Activated CD8-positive, alpha-beta memory T cell treated with anti-CD3 and anti-CD28 coated beads, Interleukin-2, amount 10 ng/mL, durations not matched to agents 7 days and 5 days (primary cell): ENCODE results near the gene TPTE. TPM values are rescaled to one million over a fixed set of nuclear protein-coding genes. Genes with fewer than 3 reads are reported as not detected.
"Not testable (repeated sequence)": the region's sequence is repeated elsewhere in the genome, so short reads cannot be mapped to it uniquely, and the experiment has no call there.

Experiments used
- ATAC-seq: fragments of 150-1000 bp; cut with Tn5 transposase; one replicate; pipeline ENCODE4 v1.10.0; 2021; ENCODE audit warnings: moderate library complexity
- CTCF ChIA-PET: fragments of 350-600 bp; sonication (Branson Sonifier 250); formaldehyde crosslinking; loops from one replicate; lab custom pipeline; 2021; ENCODE audit warnings: antibody characterized with exemption; lab: Charles Lee
- DNase-seq: peaks from one replicate; pipeline ENCODE4 v3.0.0-alpha.2; 2020
- H3K27ac Mint-ChIP-seq: one replicate; pipeline ENCODE4 v1.8.0; 2021; ENCODE audit warnings: mild to moderate bottlenecking, mixed read lengths
- H3K27me3 Mint-ChIP-seq: one replicate; pipeline ENCODE4 v1.8.0; 2021; ENCODE audit warnings: mixed read lengths
- H3K36me3 Mint-ChIP-seq: one replicate; pipeline ENCODE4 v1.8.0; 2021; ENCODE audit warnings: mild to moderate bottlenecking, mixed read lengths
- H3K4me1 Mint-ChIP-seq: one replicate; pipeline ENCODE4 v1.8.0; 2021; ENCODE audit warnings: mixed read lengths
- H3K4me3 Mint-ChIP-seq: one replicate; pipeline ENCODE4 v1.8.0; 2021; ENCODE audit warnings: mild to moderate bottlenecking, moderate library complexity, mixed read lengths
- H3K9me3 Mint-ChIP-seq: one replicate; pipeline ENCODE4 v1.8.0; 2022; ENCODE audit warnings: low read depth, mixed read lengths
- total RNA-seq, 2 experiments: library from RNA; stranded (reverse); gene quantifications; one replicate each; pipeline ENCODE4 v1.2.3, GENCODE V29; 2021

Gene TPTE
- not detected for total RNA-seq

DNA sequence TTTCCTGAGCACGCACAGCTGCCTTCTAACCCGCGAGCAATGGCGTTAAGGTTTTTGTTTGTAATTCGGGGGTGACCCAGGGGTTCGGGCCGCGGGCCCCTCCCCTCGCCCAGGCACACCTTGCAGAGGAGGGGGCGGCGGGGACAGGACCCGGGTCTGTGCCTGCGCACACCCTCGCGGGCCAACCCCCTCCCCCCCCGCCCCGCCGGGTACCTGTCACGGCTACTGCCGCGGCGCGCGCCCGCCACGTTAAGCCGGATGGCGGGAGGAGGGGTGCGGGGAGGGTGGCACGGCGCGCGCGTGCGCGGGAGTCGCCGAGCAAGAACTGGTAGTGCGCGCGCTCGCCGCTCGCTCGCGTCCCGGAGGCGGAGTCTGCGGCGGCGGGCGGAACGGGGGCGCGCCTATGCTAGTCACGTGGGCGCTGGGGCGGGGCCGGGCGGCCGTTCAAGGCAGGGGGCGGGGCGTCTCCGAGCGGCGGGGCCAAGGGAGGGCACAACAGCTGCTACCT, at the start of gene TPTE:
Gene TPTE (plus strand): TSS at position 493 of the 508 bp plus-strand sequence. CDS start 17,141 bp downstream, outside the sequence.
- H3K4me3 Mint-ChIP-seq: no peak within 1 kb of the TSS
- no peak for ATAC-seq
- CTCF ChIA-PET: no interaction called here
- H3K9me3 Mint-ChIP-seq: peaks cover 22% of the 10 kb centered on the region
- peaks cover 2% of the 10 kb centered on the region for H3K36me3 Mint-ChIP-seq
- no peaks in the 10 kb centered on the region for H3K27me3 Mint-ChIP-seq
- no peaks in the 10 kb centered on the region for H3K4me1 Mint-ChIP-seq
- no peak for DNase-seq
- no peak within 1 kb of the TSS for H3K27ac Mint-ChIP-seq

DNA sequence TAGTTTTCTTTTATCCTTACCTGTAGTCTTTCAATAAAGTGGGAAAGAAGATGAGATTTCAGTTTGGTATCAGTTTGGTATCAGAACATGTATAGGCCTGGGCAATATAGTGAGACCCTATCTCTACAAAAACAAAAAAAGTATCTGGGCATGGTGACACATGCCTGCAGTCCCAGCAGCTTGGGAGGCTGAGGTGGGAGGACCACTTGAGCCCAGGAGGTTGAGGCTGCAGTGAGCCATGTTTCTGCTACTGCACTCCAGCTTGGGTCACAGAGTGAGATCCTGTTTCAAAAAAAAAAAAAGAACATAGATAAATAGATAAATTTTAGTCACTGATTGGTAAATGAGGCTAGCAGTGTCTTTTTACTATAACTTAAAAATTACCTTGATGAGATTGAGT, 49.4 kb upstream of the TPTE start:
- not testable (repeated sequence) for H3K36me3 Mint-ChIP-seq, H3K9me3 Mint-ChIP-seq

DNA sequence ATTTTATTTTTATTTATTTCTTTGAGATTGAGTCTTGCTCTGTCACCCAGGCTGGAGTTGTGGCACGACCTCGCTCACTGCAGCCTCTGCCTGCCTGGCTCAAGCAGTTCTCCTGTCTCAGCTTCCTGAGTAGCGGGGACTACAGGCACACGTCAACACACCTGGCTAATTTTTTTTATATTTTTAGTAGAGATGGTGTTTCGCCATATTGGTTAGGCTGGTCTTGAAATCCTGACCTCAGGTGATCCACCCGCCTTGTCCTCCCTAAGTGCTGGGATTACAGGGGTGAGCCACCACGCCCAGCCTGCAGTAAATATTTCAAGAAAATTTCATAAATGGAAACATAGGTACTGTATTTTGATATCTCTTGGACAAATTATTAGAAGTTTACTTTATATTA, 43.6 kb upstream of the TPTE start:
- H3K27ac Mint-ChIP-seq, H3K36me3 Mint-ChIP-seq: not testable (repeated sequence)

More for the DNA sequence above, 49.4 kb upstream of the TPTE start:
- DNase-seq, H3K4me1 Mint-ChIP-seq, ATAC-seq, H3K4me3 Mint-ChIP-seq, CTCF ChIA-PET, H3K27ac Mint-ChIP-seq, H3K27me3 Mint-ChIP-seq: not testable (repeated sequence)

DNA sequence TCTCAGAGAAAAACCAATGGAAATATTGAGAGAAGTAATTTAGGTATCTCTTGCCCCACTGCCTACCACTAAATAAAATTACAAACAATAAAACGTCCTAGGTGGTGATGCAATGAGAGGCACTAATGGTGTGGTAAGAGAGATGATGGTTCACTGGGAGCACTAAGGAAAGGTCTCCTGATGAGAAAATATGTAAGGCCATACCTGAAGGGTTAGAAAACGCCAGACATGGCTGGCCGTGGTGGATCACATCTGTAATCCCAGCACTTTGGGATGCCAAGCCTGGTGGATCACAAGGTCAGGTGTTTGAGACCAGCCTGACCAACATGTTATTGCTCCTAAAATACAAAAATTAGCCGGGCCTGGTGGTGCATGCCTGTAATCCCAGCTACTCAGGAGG, 41.5 kb upstream of the TPTE start:
- DNase-seq, H3K4me3 Mint-ChIP-seq, H3K27me3 Mint-ChIP-seq, H3K36me3 Mint-ChIP-seq, CTCF ChIA-PET, H3K4me1 Mint-ChIP-seq, H3K27ac Mint-ChIP-seq, ATAC-seq: not testable (repeated sequence)
- peaks cover 10% of the 10 kb centered on the region for H3K9me3 Mint-ChIP-seq

More for the DNA sequence above, 43.6 kb upstream of the TPTE start:
- H3K9me3 Mint-ChIP-seq, DNase-seq, CTCF ChIA-PET, H3K27me3 Mint-ChIP-seq, ATAC-seq, H3K4me1 Mint-ChIP-seq, H3K4me3 Mint-ChIP-seq: not testable (repeated sequence)

DNA sequence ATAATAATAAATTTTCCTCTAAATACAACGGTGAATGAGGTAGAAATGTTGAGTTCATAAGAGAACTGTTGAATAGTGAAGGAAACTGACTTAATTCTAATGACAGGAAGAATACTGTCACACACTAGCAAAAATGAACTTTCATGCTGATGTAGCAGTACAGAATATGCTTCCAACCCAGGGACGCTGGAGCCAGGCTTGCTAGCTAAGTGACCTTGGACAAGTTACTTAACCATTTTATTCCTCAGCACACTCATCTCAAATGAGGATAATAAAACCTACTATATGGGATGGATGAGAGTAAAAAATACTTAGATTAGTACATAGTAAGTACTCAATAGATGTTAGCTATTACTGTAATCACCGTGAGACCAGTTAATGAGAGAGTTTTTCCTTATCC, 36.5 kb upstream of the TPTE start:
- H3K36me3 Mint-ChIP-seq, H3K4me1 Mint-ChIP-seq, H3K27ac Mint-ChIP-seq, ATAC-seq, DNase-seq, H3K27me3 Mint-ChIP-seq, CTCF ChIA-PET, H3K4me3 Mint-ChIP-seq: not testable (repeated sequence)
- peaks cover 10% of the 10 kb centered on the region for H3K9me3 Mint-ChIP-seq

DNA sequence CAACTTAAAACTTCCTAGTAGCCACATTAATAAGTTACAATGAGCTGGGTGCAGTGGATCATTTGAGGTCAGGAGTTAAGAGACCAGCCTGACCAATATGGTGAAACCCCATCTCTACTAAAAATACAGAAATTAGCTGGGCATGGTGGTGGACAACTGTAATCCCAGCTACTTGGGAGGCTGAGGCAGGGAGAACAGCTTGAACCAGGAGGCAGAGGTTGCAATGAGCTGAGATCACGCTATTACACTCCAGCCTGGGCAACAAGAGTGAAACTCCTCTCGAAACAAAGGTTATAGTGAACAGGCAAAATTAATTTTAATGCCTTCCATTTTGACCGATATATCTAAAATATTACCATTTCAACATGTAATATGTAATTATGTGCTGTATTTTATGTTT, 30.9 kb upstream of the TPTE start:
- CTCF ChIA-PET, H3K27ac Mint-ChIP-seq, H3K4me1 Mint-ChIP-seq, DNase-seq, ATAC-seq, H3K27me3 Mint-ChIP-seq, H3K36me3 Mint-ChIP-seq, H3K9me3 Mint-ChIP-seq, H3K4me3 Mint-ChIP-seq: not testable (repeated sequence)

DNA sequence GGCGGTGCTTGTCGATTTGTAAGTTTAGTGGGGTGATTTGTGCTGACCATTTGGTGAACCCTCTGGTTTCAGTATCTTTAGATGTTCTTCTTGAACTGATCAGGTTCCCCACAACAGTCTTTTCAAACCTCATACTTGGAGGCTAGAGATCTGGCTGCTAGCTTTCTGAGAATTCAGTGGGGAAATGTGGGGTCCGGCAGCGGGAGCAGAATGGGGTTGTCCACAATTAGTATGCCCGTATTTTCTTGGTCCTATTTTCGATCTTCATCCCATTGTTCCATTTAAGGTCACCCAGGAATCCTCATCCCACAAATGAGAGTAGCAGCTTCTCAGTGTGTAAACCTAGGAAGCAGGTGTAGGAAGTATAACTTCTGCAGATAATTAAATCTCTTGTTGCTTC, 10.3 kb upstream of the TPTE start:
- Mint-ChIP-seq H3K27me3 (no peaks in the 10 kb centered on the region), H3K4me1 (no peaks in the 10 kb centered on the region), H3K4me3 (no peak overlapping the region), H3K9me3 (peaks cover 19% of the 10 kb centered on the region), H3K27ac (no peak overlapping the region), H3K36me3 (no peaks in the 10 kb centered on the region)
- DNase-seq: no peak
- no peak for ATAC-seq
- CTCF ChIA-PET: no interaction called here

DNA sequence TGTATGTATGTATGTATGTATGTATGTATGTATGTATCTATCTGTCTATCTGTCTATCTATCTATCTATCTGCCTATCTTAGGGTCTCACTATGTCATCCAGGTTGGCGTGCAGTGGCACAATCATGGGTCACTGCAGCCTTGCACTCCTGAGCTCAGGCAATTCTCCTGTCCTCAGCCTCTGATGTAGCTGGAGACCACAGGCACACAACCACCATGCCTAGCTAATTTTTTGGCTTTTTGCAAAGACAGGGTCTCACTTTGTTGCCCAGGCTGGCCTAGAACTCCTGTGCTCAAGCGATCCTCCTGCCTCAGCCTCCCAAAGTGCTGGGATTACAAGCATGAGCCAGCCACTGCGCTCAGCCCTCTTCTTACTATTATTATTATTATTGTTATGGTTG, 4.5 kb upstream of the TPTE start:
- H3K36me3 Mint-ChIP-seq, H3K27ac Mint-ChIP-seq, ATAC-seq, H3K4me1 Mint-ChIP-seq, CTCF ChIA-PET, H3K4me3 Mint-ChIP-seq, H3K27me3 Mint-ChIP-seq, DNase-seq: not testable (repeated sequence)
- H3K9me3 Mint-ChIP-seq: peaks cover 25% of the 10 kb centered on the region

DNA sequence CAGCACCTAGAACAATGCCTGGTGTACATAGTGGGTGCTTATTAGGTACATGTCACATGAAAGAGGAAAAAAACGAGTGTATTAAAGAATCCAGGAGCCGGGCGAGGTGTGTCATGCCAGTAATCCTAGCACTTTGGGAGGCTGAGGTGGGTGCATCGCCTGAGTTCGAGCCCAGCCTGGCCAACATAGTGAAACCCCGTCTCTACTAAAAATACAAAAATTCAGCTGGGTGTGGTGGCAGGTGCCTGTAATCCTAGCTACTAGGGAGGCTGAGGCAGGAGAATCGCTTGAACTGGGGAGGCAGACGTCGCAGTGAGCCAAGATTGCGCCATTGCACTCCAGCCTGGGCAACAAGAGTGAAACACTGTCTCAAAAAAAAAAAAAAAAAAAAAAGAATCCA, 3.5 kb upstream of the TPTE start:
- ATAC-seq, CTCF ChIA-PET, H3K4me1 Mint-ChIP-seq, DNase-seq, H3K4me3 Mint-ChIP-seq, H3K36me3 Mint-ChIP-seq, H3K27ac Mint-ChIP-seq, H3K27me3 Mint-ChIP-seq: not testable (repeated sequence)
- peaks cover 25% of the 10 kb centered on the region for H3K9me3 Mint-ChIP-seq

DNA sequence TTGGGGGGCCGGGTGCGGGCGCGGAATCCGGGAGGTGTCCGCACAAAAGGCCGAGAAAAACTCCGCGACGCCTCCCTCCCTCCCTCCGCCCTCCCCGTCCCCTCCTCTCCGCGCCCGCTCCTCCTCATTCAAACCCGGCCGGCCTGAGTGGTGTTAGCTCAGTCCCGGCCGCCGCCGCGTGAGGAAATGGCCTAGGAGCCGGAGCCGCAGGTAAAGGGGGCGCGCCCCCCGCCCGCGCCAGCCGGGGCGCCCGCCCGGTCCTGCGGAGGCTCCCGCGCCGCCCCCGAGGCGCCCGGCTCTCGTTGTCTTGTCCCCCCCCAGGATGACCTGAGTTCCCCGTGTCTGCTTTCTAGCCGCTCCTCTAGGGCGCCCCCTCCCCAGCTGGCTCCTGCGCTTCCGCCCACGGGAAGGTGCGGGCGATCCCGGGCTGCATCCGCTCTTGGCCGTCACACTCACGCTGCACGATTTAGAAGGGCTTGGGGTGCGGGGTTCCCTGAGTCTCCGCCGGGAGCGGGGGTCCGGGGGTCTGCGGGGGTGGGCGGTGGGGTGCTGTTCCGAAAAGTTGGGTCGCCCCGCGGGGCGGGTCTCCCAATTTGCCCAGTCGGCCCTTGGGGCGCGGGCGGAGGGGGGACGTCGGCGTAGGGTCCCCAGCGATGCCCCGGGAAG, 585 bp downstream of the TPTE start:
- not testable (repeated sequence) for H3K4me3 Mint-ChIP-seq, ATAC-seq

DNA sequence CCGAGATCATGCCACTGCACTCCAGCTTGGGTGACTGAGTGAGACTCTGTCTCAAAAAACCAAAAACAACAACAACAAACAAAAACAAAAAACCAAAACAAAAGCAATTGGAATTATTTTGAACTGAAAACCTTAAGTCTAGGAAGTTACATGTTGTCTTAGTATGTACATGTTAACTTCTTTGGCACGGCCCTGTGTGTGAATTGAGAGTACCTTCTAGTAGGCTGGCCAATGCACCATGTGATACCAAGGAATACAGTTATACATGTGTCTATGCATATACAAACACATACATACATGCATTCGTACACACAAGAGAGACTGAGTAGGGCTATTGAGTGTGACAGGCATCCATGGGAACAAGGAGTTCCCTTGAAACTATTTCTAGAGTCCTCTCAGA, 18.6 kb downstream of the TPTE start:
- Mint-ChIP-seq H3K9me3 (peaks cover 5% of the 10 kb centered on the region), H3K4me3 (no peak overlapping the region), H3K27me3 (no peaks in the 10 kb centered on the region), H3K4me1 (no peaks in the 10 kb centered on the region), H3K27ac (no peak overlapping the region), H3K36me3 (no peaks in the 10 kb centered on the region)
- CTCF ChIA-PET: no interaction called here
- DNase-seq (no peak), ATAC-seq (no peak)

More for the DNA sequence above, 585 bp downstream of the TPTE start:
- H3K27me3 Mint-ChIP-seq, H3K27ac Mint-ChIP-seq, CTCF ChIA-PET, H3K36me3 Mint-ChIP-seq, H3K4me1 Mint-ChIP-seq, DNase-seq: not testable (repeated sequence)
- H3K9me3 Mint-ChIP-seq: peaks cover 19% of the 10 kb centered on the region

DNA sequence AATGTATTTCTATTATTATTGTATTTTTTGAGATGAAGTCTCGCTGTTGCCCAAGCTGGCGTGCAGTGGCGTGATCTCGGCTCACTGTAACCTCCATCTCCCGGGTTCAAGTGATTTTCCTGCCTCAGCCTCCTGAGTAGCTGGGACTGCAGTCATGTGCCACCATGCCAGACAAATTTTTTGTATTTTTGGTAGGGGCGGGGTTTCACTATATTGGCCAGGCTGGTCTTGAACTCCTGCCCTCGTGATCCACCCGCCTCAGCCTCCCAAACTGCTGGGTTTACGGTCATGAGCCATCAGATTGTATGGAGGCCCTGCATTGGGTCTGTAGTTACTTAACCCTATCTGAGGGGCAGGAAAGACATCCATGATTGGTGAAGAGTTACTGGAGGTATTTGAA, 23.0 kb downstream of the TPTE start:
- DNase-seq, H3K27me3 Mint-ChIP-seq, H3K4me1 Mint-ChIP-seq, H3K4me3 Mint-ChIP-seq, CTCF ChIA-PET, H3K36me3 Mint-ChIP-seq, ATAC-seq, H3K27ac Mint-ChIP-seq: not testable (repeated sequence)
- H3K9me3 Mint-ChIP-seq: peaks cover 24% of the 10 kb centered on the region

DNA sequence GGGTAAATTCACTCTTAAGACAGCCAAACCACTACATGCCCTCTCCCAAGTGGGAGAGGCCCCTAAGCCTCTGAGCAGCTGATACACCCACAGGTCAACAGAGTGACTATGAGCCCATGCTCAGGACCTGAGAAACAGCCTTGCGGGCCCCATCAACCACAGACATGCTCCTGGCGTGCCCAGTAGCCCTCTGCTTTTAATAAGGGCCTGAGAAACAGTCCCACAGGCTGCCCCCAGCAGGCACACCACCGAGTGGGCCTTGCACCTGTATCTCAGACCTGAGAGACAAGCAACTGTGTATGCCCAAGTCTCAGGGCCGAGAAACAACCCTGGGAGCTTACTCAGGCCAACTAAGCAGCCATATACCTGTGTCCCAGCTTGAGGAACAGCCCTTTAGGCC, 26.5 kb downstream of the TPTE start:
- H3K27me3 Mint-ChIP-seq, H3K27ac Mint-ChIP-seq, DNase-seq, H3K4me3 Mint-ChIP-seq, CTCF ChIA-PET, H3K4me1 Mint-ChIP-seq, H3K36me3 Mint-ChIP-seq, ATAC-seq: not testable (repeated sequence)
- H3K9me3 Mint-ChIP-seq: peaks cover 33% of the 10 kb centered on the region

DNA sequence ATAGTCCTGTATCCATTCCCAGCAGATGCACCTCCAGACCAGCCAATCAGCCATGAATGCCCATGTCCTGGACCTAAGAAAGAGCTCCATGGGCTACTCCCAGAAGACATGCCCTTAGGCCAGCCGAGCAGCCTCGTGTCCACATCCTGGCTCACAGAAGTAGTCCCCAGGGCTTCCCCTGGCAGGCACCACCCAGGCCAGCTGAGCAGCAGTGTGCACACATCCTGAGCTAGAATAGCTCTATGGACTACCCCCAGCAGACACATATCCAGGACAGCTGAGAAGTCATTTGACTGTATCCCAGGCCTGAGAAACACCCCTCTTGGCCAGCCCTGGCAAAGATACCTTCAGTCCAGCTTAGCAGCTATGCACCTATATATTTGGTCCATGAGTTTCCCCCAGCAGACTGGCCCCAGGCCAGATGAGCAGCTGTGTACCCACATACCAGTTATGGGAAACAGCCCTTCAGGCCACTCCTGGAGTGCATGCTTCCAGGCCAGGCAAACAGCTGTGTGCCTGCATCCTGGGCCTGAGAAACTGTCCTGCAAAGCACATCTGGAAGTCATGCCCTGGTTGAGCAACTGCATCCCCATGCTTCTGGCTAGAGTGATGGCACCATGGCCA, 27.1 kb downstream of the TPTE start:
- H3K4me1 Mint-ChIP-seq, H3K27me3 Mint-ChIP-seq, CTCF ChIA-PET, H3K36me3 Mint-ChIP-seq, H3K27ac Mint-ChIP-seq, H3K4me3 Mint-ChIP-seq, DNase-seq, ATAC-seq: not testable (repeated sequence)
- H3K9me3 Mint-ChIP-seq: peaks cover 33% of the 10 kb centered on the region
